Body of pancreas (tissue), 4 donors: ENCODE measurements around the gene KCNN3. TPM values are rescaled to one million over a fixed set of nuclear protein-coding genes. Genes with fewer than 3 reads are reported as not detected.

Experiments used
- ATAC-seq: fragments of 150-250 bp; one replicate; pipeline ENCODE4 v1.9.1; 2016
- DNase-seq, 4 donors: peaks; one replicate each; pipeline ENCODE4 v3.0.0-alpha.2; 2019
- H3K27ac ChIP-seq, 4 donors: fragments of 200-600 bp; sonication (generic); 1 replicate in 3 of 4; 2 replicates in 1 of 4; pipeline versions ENCODE4 v1.5.1 to v1.6.1; 2016 to 2019; ENCODE audit warnings: mild to moderate bottlenecking in 1 of 4, mixed read lengths in 1 of 4, moderate library complexity in 1 of 4
- H3K27me3 ChIP-seq, 2 donors: fragments of 200-600 bp; sonication (generic); one replicate each; pipeline ENCODE4 v1.6.0; 2016; ENCODE audit warnings: mild to moderate bottlenecking in 1 of 2
- H3K36me3 ChIP-seq, 2 donors: fragments of 200-600 bp; sonication (generic); replicated peaks in 1 of 2; 2 replicates each; pipeline ENCODE4 v1.5.1; 2016; ENCODE audit warnings: low read depth in 2 of 2; ENCODE audit not compliant: insufficient read depth in 1 of 2
- H3K4me1 ChIP-seq: fragments of 200-600 bp; sonication (generic); one replicate; pipeline ENCODE4 v1.6.0; 2016
- H3K4me3 ChIP-seq, 2 donors: fragments of 200-600 bp; sonication (generic); 1 replicate in 1 of 2; 2 replicates in 1 of 2; pipeline ENCODE4 v1.5.1; 2016 to 2019
- H3K9me3 ChIP-seq, 3 donors: fragments of 200-600 bp; sonication (generic); 1 replicate in 2 of 3; 2 replicates in 1 of 3; pipeline ENCODE4 v1.5.1; 2016
- POLR2A ChIP-seq, 3 donors: fragments of 450-650 bp; IDR thresholded peaks; one replicate each; pipeline ENCODE4 v1.6.1; 2016; ENCODE audit warnings: antibody characterized with exemption in 3 of 3, mild to moderate bottlenecking in 2 of 3
- WGBS, 2 donors: methylation state at CpG; one replicate each; pipeline ENCODE4 v1.1.5; 2017; 5-methylcytosine and 5-hydroxymethylcytosine counted together
- intact Hi-C: fragments of 100-400 bp; cut with DNase I; formaldehyde crosslinking; loops from one replicate; pipeline ENCODE4 v1.15.1; 2023
- total RNA-seq, 2 donors: library from RNA; depleted of rRNA; stranded (reverse); fragments of >200 nt; gene quantifications; one replicate each; pipeline ENCODE4 v1.1.0, GENCODE V29; 2016
- TF ChIP-seq, protein P1 (sequence below), 7 experiments: fragments of 450-650 bp in 4 of 7; fragments of 200-600 bp in 3 of 7; sonication (generic) in 3 of 7; IDR thresholded peaks; one replicate each; pipeline ENCODE4 v1.5.1; 2016 to 2019; ENCODE audit warnings: antibody characterized with exemption in 7 of 7

KCNN3 gene
- total RNA-seq, 2 donors from 2014 or later = 0.33 to 1.6 TPM

DNA sequence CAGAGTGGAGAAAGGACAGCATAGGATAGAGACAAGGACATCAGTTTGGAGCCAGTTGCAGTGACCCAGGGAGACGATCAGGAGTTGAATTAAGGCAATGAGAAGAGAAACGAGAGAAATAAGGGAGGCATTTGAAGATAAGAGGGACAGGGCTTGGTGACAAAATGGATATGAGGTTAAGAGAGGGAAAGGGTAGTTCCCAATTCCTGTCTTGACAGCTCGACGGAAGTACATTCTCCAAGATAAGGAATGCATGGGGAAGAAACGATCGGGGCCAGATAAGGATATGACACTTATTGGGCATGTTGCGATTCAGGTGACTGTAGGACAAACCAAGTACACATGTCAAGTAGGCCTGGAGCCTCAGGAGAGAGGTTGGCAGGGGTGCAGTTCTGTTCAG, 18.7 kb upstream of the KCNN3 start:
- Histone ChIP-seq H3K27ac (no peak overlapping the region), H3K36me3 (no peaks in the 10 kb centered on the region), H3K4me3 (no peak overlapping the region), H3K27me3 (no peaks in the 10 kb centered on the region), H3K4me1 (no peaks in the 10 kb centered on the region), H3K9me3 (no peaks in the 10 kb centered on the region)
- ATAC-seq = no peak
- no peak for DNase-seq
- intact Hi-C loops = loop anchor here (10.0 kb wide), 1 partner anchor 324 kb away; the partner anchor contains the start of gene CHRNB2
- no peak for TF ChIP-seq POLR2A (IDR thresholded peaks at IDR 0.05)
- 66 to 67% methylated on average over 7 of the region's 7 CpGs for WGBS, 2 donors

DNA sequence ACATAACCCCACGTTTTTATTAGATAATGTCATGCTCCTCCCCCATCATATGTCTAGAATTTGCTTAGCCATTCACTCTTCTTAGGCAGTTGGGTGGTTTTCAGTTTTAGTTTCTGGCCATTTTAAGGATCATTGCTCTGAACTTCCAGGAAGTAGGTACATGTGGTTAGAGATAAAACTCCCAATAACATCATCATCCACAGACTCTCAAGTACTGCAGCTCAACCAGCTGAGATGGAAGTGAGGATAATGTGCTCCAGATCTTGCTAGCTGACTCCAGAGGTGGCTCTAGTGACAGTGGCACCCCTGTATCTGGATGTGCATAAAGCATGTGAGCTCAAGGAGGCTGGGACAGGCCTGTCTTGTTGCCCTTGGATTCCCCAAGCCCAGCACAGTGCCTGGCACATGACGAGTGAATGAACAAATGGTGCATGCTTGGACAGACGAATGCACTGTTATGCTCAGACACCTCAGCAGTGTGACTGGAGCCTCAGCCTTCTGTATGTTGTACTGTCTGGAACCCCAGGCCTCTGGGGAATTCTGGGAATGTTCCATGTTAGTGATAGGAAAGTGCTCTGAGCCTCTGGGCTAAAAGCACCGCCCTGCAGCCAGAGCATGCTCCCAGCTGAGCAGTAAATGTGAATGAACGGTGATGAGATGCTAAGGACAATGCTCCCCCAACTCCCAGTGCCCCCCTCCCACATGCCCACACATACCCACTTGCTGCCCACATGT, 16.4 kb upstream of the KCNN3 start:
- H3K27ac ChIP-seq = no peak overlapping the region
- no peak overlapping the region for H3K4me3 ChIP-seq
- no peaks in the 10 kb centered on the region for H3K36me3 ChIP-seq
- DNase-seq (no peak), ATAC-seq (no peak)
- no peaks in the 10 kb centered on the region for H3K9me3 ChIP-seq
- no peaks in the 10 kb centered on the region for H3K4me1 ChIP-seq
- TF ChIP-seq, protein P1, sequence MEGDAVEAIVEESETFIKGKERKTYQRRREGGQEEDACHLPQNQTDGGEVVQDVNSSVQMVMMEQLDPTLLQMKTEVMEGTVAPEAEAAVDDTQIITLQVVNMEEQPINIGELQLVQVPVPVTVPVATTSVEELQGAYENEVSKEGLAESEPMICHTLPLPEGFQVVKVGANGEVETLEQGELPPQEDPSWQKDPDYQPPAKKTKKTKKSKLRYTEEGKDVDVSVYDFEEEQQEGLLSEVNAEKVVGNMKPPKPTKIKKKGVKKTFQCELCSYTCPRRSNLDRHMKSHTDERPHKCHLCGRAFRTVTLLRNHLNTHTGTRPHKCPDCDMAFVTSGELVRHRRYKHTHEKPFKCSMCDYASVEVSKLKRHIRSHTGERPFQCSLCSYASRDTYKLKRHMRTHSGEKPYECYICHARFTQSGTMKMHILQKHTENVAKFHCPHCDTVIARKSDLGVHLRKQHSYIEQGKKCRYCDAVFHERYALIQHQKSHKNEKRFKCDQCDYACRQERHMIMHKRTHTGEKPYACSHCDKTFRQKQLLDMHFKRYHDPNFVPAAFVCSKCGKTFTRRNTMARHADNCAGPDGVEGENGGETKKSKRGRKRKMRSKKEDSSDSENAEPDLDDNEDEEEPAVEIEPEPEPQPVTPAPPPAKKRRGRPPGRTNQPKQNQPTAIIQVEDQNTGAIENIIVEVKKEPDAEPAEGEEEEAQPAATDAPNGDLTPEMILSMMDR (IDR thresholded peaks at IDR 0.05) = no peak
- TF ChIP-seq POLR2A (IDR thresholded peaks at IDR 0.05) = no peak
- 49 to 50% methylated on average over 5 of the region's 5 CpGs for WGBS, 2 donors
- H3K27me3 ChIP-seq = no peaks in the 10 kb centered on the region
- intact Hi-C loops = loop anchor here (10.0 kb wide), 1 partner anchor 322 kb away; the partner anchor contains the start of gene CHRNB2

DNA sequence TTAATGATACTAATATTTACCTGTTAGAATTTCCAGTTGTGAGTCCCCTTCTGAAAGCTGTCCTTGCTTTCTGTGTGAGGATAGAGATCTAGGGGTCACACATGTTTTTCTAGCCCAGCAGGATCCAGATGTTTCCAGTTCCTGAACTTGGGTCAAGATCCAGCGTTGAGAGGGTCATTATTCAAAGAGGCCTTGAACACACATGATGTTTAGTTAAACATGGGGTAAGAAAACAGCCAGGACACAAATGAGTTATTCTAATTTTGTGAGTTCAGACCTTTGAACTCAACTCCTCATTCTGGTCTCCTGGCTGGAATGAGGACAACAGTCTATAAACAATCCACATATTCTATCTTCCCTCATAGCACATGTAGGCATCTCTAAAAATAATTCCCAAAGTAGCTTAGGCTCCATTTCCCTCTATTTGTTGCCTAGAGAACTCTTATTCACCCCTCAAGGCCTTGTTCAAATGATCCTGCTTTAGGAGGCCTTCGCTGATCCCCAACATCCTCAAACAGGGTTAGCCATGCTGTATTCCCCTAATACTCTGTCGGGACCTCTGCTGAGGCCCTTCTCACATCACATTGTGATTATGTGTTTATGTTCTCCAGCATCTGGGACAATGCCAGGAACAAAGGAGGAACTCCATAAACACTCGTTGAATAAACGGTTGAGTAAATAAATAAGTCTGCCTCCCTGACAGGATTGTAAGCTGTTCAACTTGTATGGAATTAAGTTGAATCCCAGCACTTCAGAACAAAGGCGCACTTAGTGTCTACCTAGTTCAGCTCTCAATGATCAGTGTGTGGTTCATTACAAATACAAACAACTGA, 15.0 kb upstream of the KCNN3 start:
- H3K27ac ChIP-seq = no peak overlapping the region
- no peaks in the 10 kb centered on the region for H3K36me3 ChIP-seq
- no peaks in the 10 kb centered on the region for H3K27me3 ChIP-seq
- intact Hi-C loops = loop anchor here (5.0 to 10.0 kb wide), 2 partner anchors 218 to 320 kb away; partner anchors contain the start of gene CHRNB2
- H3K4me3 ChIP-seq = no peak overlapping the region
- DNase-seq = peak in 1 of 4 donors; percentile 3
- H3K9me3 ChIP-seq = no peaks in the 10 kb centered on the region
- WGBS, 2 donors = 54 to 56% methylated on average over 6 of the region's 6 CpGs
- H3K4me1 ChIP-seq = no peaks in the 10 kb centered on the region
- ATAC-seq = no peak
- TF ChIP-seq POLR2A (IDR thresholded peaks at IDR 0.05) = no peak
- TF ChIP-seq, protein P1 (IDR thresholded peaks at IDR 0.05) = no peak

DNA sequence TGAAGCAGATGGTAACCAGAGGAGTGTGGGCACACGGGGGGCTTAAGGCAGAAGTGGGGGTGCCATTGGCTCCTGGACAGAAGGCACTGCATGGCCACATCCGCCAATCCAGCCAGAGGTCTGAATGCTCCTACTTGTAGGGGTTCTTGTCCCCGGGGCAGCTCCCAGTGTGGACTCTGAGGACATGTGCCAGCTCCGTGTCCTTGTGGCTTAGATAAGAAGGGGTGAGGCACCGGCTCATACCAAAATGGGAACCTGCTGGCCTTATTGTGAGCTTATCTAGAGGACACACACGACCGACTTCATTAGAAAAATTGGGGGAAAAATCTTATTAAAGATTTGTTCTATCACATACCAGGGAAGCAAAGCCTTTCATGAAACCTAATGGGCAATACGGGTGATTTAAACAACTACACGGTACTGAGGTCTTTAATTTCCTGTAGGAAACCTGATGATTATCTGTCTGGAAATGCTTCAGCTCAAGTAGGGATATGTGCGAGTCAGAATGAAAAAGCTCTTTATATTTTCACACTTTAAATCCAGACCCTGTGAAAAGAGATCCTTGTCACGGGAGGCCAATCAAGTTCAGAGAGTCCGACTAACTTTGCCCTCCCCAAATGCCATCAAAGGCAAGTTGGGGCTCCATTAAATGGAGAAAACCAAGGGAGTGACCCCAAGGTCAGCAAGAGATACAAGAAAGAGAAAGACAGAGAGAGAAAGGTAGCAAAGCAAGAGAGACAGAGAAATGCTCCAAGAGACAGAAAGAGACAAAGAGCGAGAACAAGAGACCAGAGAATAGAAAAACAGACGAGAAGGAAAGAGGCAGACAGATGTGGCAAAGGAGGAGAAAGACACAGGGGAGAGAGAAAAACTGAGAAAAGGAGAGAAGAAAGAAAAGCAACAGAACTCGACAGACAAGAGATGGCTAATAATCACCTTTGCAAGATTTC, 14.1 kb upstream of the KCNN3 start:
- no peaks in the 10 kb centered on the region for H3K27me3 ChIP-seq
- intact Hi-C loops = loop anchor here (5.0 to 10.0 kb wide), 2 partner anchors 217 to 319 kb away; partner anchors contain the start of gene CHRNB2
- no peaks in the 10 kb centered on the region for H3K4me1 ChIP-seq
- H3K27ac ChIP-seq = no peak overlapping the region
- no peak overlapping the region for H3K4me3 ChIP-seq
- WGBS, 2 donors = 49 to 58% methylated on average over 14 to 15 of the region's 15 CpGs
- no peaks in the 10 kb centered on the region for H3K36me3 ChIP-seq
- DNase-seq = peak in 1 of 4 donors; percentile 37
- H3K9me3 ChIP-seq = no peaks in the 10 kb centered on the region
- no peak for ATAC-seq
- TF ChIP-seq POLR2A (IDR thresholded peaks at IDR 0.05) = no peak
- TF ChIP-seq, protein P1 (IDR thresholded peaks at IDR 0.05) = no peak
